Activated B cell treated with CpG ODN at 0.5 μM for 24 hours (primary cell): ENCODE measurements around the gene NXPH4. TPM values are rescaled to one million over a fixed set of nuclear protein-coding genes. Genes with fewer than 3 reads are reported as not detected.
A peak's percentile ranks its signal among the peaks of the same experiment; 100 is the strongest.

ENCODE experiments used
- ATAC-seq: fragments of 200-7000 bp; cut with Tn5 transposase; one replicate; pipeline ENCODE4 v1.10.0; 2021; ENCODE audit warnings: low read depth, mild to moderate bottlenecking, moderate library complexity
- CTCF ChIA-PET: fragments of 350-600 bp; sonication (Branson Sonifier 250); formaldehyde crosslinking; loops from one replicate; lab custom pipeline; 2021; ENCODE audit warnings: antibody characterized with exemption; lab: Charles Lee
- POLR2A ChIA-PET: fragments of 350-600 bp; sonication (Branson Sonifier 250); formaldehyde crosslinking; loops from one replicate; lab custom pipeline; 2021; ENCODE audit warnings: antibody characterized with exemption; lab: Charles Lee
- DNase-seq: peaks from one replicate; pipeline ENCODE4 v3.0.0; 2022
- H3K27ac Mint-ChIP-seq: one replicate; pipeline ENCODE4 v1.8.0; 2020; ENCODE audit warnings: mixed read lengths
- H3K27me3 Mint-ChIP-seq: one replicate; pipeline ENCODE4 v1.8.0; 2021; ENCODE audit warnings: mixed read lengths
- H3K36me3 Mint-ChIP-seq: one replicate; pipeline ENCODE4 v1.8.0; 2021; ENCODE audit warnings: low read depth, mixed read lengths
- H3K4me1 Mint-ChIP-seq: one replicate; pipeline ENCODE4 v1.8.0; 2021; ENCODE audit warnings: mixed read lengths
- H3K4me3 Mint-ChIP-seq: one replicate; pipeline ENCODE4 v1.8.0; 2020; ENCODE audit warnings: mild to moderate bottlenecking, mixed read lengths
- H3K9me3 Mint-ChIP-seq: one replicate; pipeline ENCODE4 v1.8.0; 2020; ENCODE audit warnings: mixed read lengths
- CTCF ChIP-seq: fragments of 200-600 bp; IDR thresholded peaks from one replicate; pipeline ENCODE4 v1.8.0; 2022; ENCODE audit warnings: antibody characterized with exemption, mild to moderate bottlenecking
- intact Hi-C: fragments of 100-400 bp; cut with micrococcal nuclease; formaldehyde crosslinking; loops from one replicate; pipeline ENCODE4 v1.15.1; 2024
- total RNA-seq: library from RNA; stranded (reverse); gene quantifications from 2 replicates; pipeline ENCODE4 v1.2.3, GENCODE V29; 2022

Gene NXPH4
- total RNA-seq, 1 donor from 2014 or later = 3.4 TPM

GRCh38 chr12:57173089-57173488 lies 43.5 kb upstream of the NXPH4 start:
- DNase-seq = no peak
- Mint-ChIP-seq H3K27ac (no peak overlapping the region), H3K4me1 (no peaks in the 10 kb centered on the region), H3K36me3 (no peaks in the 10 kb centered on the region), H3K9me3 (no peaks in the 10 kb centered on the region), H3K4me3 (no peak overlapping the region), H3K27me3 (peaks cover under 1% of the 10 kb centered on the region)
- ATAC-seq = peak; percentile 60
- POLR2A ChIA-PET = interaction anchor here (0.5 kb wide), 1 partner anchor 61 kb away, joined by 4 read pairs; no protein-coding TSS in a partner anchor
- no peak for TF ChIP-seq CTCF
- CTCF ChIA-PET = interaction anchor here (1.0 to 5.4 kb wide), 4 partner anchors 47 to 103 kb away, joined by 4 to 36 read pairs (median 8); no protein-coding TSS in a partner anchor
- intact Hi-C loops = loop anchor here (1.0 to 2.0 kb wide), 2 partner anchors 49 to 104 kb away; no protein-coding TSS in a partner anchor

- no peaks in the 10 kb centered on the region for H3K36me3 Mint-ChIP-seq
- ChIA-PET POLR2A (interaction anchor here (0.5 to 0.6 kb wide), 2 partner anchors 61 to 158 kb away, joined by 3 to 4 read pairs; partner anchors contain the start of gene TAC3), CTCF (interaction anchor here (1.1 to 5.4 kb wide), 4 partner anchors 47 to 104 kb away, joined by 4 to 36 read pairs (median 8); no protein-coding TSS in a partner anchor)
- H3K4me1 Mint-ChIP-seq = no peaks in the 10 kb centered on the region
- H3K27me3 Mint-ChIP-seq = peaks cover 2% of the 10 kb centered on the region
- intact Hi-C loops = loop anchor here (1.0 to 2.0 kb wide), 2 partner anchors 49 to 105 kb away; no protein-coding TSS in a partner anchor
- no peak overlapping the region for H3K27ac Mint-ChIP-seq
- TF ChIP-seq CTCF = no peak
- DNase-seq = no peak
- H3K4me3 Mint-ChIP-seq = no peak overlapping the region
- no peaks in the 10 kb centered on the region for H3K9me3 Mint-ChIP-seq
- ATAC-seq = no peak
Observed at GRCh38 chr12:57173683-57174082, 42.9 kb upstream of the NXPH4 start.

- Mint-ChIP-seq H3K36me3 (no peaks in the 10 kb centered on the region), H3K27ac (no peak overlapping the region), H3K4me1 (no peaks in the 10 kb centered on the region), H3K27me3 (peaks cover 2% of the 10 kb centered on the region), H3K9me3 (no peaks in the 10 kb centered on the region), H3K4me3 (no peak overlapping the region)
- POLR2A ChIA-PET = interaction anchor here (0.6 to 1.3 kb wide), 2 partner anchors 47 to 1008 kb away, joined by 3 to 7 read pairs; partner anchors contain the start of gene LRP1
- ATAC-seq = no peak
- TF ChIP-seq CTCF = no peak
- DNase-seq = no peak
- intact Hi-C loops = no loop called here
- CTCF ChIA-PET = interaction anchor here (0.9 to 5.4 kb wide), 2 partner anchors 11 to 106 kb away, joined by 4 to 36 read pairs; no protein-coding TSS in a partner anchor
Observed at GRCh38 chr12:57175428-57176138, 41.0 kb upstream of the NXPH4 start.

- CTCF ChIA-PET = interaction anchor here (0.9 to 5.4 kb wide), 2 partner anchors 10 to 106 kb away, joined by 4 to 36 read pairs; no protein-coding TSS in a partner anchor
- Mint-ChIP-seq H3K27me3 (peaks cover 2% of the 10 kb centered on the region), H3K9me3 (no peaks in the 10 kb centered on the region), H3K36me3 (no peaks in the 10 kb centered on the region), H3K27ac (no peak overlapping the region), H3K4me3 (no peak overlapping the region), H3K4me1 (no peaks in the 10 kb centered on the region)
- intact Hi-C loops = no loop called here
- DNase-seq (no peak), ATAC-seq (no peak)
- TF ChIP-seq CTCF = no peak
- POLR2A ChIA-PET = interaction anchor here (1.3 kb wide), 1 partner anchor 48 kb away, joined by 3 read pairs; the partner anchor contains the start of gene LRP1
Observed at GRCh38 chr12:57176139-57176477, 40.5 kb upstream of the NXPH4 start.

GRCh38 chr12:57176846-57177245 lies 39.7 kb upstream of the NXPH4 start:
- ChIA-PET POLR2A (interaction anchor here (0.7 kb wide), 1 partner anchor 67 kb away, joined by 3 read pairs; no protein-coding TSS in a partner anchor), CTCF (interaction anchor here (5.4 kb wide), 1 partner anchor 107 kb away, joined by 36 read pairs; no protein-coding TSS in a partner anchor)
- H3K27me3 Mint-ChIP-seq = peaks cover 2% of the 10 kb centered on the region
- DNase-seq (no peak), ATAC-seq (no peak)
- TF ChIP-seq CTCF = no peak
- H3K9me3 Mint-ChIP-seq = no peaks in the 10 kb centered on the region
- intact Hi-C loops = no loop called here
- H3K36me3 Mint-ChIP-seq = no peaks in the 10 kb centered on the region
- H3K4me3 Mint-ChIP-seq = no peak overlapping the region
- H3K27ac Mint-ChIP-seq = no peak overlapping the region
- no peaks in the 10 kb centered on the region for H3K4me1 Mint-ChIP-seq
